HG02840 (cell line): ENCODE results near the gene PARD3B.

ENCODE experiments used
- ATAC-seq: cut with Tn5 transposase; IDR thresholded peaks from one replicate; pipeline ENCODE4 v1.9.1; 2021; ENCODE audit warnings: mild to moderate bottlenecking, moderate library complexity, moderate number of reproducible peaks; ENCODE audit not compliant: unreplicated experiment, low FRiP score

Gene PARD3B

GRCh38 chr2:204877691-204878090 lies 332.4 kb downstream of the PARD3B start:
- no peak for ATAC-seq

DNA sequence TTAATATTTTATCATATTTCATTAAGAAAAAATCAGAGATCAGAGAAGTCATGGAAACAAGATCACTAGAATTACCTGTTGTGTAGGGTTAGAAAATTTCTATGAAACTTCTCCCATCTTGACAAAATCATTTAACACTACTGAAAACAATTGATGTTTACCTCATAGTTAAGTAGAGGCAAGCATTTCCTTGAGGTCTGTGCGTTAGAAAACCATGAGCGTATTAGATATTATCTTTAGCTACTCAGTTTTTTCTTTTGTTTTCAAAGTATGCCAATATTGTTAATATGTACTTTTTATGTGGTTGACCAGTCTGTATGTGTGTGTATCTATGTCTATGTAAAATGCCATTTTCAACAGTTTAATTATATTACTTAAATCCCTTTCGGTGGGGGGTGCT lies 335.7 kb downstream of the PARD3B start:
- no peak for ATAC-seq

GRCh38 chr2:204881655-204882054 lies 336.4 kb downstream of the PARD3B start:
- no peak for ATAC-seq

DNA sequence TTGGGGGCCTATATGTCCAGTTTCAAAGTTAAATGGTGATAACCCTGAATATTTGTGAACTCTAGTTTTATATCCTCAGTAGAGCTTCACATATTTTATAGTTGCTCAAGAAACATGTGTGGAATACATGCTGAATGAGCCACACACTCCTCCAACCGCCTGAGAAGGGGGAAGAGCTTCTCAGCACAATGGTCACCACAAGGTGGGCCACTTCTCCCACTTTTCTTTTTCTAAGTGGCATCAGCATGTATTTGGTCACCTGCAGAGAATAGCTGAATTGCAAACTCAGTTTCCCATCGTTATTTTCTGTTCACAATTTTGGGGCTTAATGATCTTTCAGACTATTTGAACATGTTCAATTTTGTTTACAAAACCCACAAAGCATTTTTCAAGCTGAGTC lies 340.5 kb downstream of the PARD3B start:
- no peak for ATAC-seq

DNA sequence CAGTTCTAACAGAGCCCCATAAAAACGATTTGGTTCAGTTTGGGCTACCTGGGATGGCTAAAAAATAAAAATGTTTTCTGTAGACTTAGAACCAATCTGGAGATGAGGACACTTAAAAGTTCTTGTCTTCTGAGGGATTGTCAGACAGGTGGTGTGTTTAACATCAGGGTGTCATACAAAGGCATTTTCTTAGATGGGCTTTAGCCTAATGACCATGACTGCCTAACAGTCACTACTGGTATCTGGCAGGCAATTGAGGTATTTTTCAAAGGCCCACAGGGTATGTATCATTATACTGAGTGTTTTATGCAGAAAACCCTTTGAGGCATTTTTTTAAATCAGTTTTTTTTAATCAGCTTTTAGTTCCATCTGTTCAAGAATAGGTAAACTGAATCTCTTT lies 341.4 kb downstream of the PARD3B start:
- no peak for ATAC-seq

DNA sequence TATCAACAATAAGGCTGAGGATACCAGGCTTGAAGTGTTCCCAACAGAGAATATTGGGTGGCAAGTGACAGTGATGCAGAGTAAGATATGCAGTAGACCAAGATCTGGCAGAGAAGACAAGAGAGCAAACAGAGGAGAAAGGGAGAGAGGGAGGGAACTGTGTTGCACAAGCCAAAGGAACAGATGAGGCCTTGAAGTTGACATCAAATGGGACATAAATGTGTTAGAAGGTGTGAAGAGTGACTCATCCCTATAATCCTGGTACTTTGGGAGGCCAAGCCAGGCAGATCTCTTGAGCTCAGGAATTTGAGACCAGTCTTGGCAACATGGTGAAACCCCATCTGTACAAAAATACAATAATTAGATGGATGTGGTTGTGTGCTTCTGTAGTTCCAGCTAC lies 342.9 kb downstream of the PARD3B start:
- no peak for ATAC-seq

DNA sequence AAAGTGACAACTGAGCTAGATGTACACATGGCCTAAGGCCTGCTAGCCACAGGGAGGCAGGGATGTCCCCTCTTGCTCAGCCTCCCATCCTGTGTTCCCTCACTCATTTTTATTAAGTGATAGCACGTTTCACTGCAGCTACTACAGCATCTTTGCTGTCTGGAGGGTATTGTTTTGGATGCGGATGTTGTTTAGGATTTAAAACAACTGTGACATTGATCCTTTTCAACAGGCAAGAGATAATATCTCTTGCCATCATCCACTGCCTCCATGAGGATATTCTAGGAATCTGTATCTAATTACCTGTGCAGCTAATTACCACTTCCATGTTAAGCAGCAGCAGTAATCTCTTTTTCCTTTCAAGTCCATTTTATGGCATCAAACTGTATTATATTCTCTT lies 345.4 kb downstream of the PARD3B start:
- no peak for ATAC-seq

GRCh38 chr2:204891739-204892138 lies 346.5 kb downstream of the PARD3B start:
- no peak for ATAC-seq

DNA sequence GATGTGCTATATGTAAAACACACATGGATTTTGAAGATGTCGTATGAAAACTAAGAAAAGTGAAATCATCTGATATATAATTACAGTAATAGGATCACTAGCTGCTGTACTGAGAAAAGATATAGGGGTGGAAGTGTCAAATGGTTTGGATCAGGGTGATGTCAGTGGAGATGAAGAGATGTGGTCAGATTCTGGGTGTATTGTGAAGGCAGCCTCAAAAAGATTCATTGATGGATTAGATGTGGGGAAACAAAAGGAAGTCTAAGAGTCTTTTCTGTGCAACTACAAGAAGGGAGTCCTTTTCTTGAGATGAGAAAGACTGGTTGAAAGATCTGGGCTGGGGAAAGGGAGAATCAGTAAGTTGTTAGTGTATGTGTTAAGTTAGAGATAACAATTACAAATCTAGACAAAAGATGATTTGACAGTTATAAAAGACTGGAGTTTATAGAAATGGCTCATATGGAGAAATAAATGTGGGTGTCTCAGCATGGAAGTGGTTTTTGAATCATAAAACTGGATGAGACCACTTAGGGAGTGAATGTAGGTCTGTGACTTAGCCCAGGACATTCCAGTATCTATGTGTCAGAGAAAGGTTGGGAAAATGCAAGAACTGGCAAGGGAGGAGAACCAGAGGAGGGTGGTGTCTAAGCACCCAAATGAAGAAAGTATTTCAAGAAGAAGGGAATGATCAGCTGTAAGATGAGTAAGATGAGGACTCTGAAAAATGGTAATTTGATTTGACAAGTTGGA lies 347.4 kb downstream of the PARD3B start:
- no peak for ATAC-seq

- no peak for ATAC-seq
Observed at GRCh38 chr2:204896146-204896545, 350.9 kb downstream of the PARD3B start.

GRCh38 chr2:204897561-204897960 lies 352.3 kb downstream of the PARD3B start:
- ATAC-seq = no peak

- ATAC-seq = no peak
Observed at GRCh38 chr2:204898928-204899640, 353.8 kb downstream of the PARD3B start.

- no peak for ATAC-seq
Observed at GRCh38 chr2:204899983-204900382, 354.7 kb downstream of the PARD3B start.

DNA sequence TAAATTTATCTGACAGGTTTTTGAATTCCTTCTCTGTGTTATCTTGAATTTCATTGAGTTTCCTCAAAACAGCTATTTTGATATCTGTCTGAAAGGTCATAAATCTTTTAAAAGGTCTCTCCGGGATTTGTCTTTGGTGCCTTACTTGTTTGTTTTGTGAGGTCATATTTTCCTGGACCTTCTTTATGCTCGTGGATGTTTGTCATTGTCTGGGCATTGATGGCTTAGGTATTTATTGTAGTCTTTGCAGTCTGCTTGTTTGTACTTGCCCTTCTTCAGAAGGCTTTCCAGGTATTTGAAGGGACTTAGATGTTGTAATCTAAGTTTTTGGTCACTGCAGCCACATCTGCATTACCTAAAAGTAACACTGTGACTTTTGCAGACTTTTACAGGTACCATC lies 355.2 kb downstream of the PARD3B start:
- ATAC-seq = no peak

- no peak for ATAC-seq
Observed at GRCh38 chr2:204900910-204901309, 355.6 kb downstream of the PARD3B start.

DNA sequence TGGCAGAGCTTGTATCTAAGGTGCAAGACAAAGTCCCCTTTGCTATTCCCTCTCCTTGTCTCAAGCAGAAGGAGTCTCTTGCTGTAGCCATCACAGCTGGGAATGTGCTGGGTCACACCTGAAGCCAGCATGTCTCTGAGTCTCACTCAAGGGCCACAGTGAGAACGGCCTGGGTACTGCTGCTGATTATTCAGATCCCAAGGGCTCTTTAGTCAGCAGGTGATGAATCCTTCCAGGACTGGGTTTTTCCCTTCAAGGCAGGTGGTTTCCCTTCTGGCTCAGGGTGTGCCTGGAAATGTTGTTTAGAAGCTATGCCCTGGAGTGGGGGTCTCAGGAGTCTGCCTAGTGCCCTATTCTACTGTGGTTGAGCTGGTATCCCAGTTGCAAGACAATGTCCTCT lies 356.3 kb downstream of the PARD3B start:
- no peak for ATAC-seq

- no peak for ATAC-seq
Observed at GRCh38 chr2:204909791-204910190, 364.5 kb downstream of the PARD3B start.

- no peak for ATAC-seq
Observed at GRCh38 chr2:204913312-204913711, 368.0 kb downstream of the PARD3B start.

GRCh38 chr2:204913854-204914464 lies 368.7 kb downstream of the PARD3B start:
- ATAC-seq = no peak

DNA sequence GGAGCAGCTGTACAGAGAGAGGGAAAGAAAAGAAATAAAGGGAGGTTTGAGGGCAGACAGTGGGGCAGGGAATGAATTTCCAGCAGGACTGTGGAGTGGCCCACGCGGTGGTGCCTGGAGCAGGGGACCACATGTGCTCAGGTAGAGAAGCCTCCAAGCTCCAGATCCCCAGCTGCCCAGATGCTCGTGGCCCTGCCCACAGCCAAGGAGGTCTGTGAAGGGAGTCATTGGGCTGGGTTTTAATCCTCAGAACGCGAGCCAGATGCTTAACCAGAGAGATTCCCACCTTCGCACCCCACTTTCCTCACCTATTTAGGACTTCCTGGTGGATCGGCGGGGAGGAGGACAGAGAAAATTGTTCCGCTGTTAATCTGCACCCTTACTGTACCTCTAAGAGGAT lies 369.4 kb downstream of the PARD3B start:
- ATAC-seq = no peak

DNA sequence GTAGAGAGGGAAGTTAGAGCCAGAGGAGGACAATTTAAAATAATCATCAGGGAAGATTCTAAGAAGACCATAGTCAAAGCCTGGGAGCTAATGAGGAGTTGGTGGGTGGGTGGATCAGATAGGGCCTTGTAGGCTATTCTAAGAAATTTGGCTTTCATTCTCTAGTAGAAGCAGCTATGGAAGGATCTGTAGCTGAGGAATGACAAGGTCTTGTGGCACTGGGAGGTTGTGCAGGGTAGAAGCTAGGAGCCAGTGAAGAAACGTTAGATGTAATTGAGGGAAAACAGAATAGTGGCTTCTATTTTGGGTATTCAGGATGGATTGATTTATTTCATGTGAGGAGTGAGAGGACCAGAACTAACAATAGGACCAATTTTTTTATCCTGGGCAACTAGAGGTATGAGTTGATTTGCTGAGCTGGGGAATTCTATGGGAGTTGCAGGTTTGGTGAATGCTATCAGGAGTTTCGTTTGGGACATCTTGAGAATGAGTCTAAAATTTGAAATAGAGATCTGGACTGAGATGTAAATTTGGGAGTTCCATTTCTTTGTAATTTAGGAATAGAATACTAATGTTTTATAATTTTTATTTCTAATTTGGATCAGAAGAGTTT lies 371.9 kb downstream of the PARD3B start:
- no peak for ATAC-seq
